Measurements from ENCODE around the gene SNTA1.
"Not testable (repeated sequence)": the region's sequence is repeated elsewhere in the genome, so short reads cannot be mapped to it uniquely, and the experiment has no call there.

Gene SNTA1

DNA sequence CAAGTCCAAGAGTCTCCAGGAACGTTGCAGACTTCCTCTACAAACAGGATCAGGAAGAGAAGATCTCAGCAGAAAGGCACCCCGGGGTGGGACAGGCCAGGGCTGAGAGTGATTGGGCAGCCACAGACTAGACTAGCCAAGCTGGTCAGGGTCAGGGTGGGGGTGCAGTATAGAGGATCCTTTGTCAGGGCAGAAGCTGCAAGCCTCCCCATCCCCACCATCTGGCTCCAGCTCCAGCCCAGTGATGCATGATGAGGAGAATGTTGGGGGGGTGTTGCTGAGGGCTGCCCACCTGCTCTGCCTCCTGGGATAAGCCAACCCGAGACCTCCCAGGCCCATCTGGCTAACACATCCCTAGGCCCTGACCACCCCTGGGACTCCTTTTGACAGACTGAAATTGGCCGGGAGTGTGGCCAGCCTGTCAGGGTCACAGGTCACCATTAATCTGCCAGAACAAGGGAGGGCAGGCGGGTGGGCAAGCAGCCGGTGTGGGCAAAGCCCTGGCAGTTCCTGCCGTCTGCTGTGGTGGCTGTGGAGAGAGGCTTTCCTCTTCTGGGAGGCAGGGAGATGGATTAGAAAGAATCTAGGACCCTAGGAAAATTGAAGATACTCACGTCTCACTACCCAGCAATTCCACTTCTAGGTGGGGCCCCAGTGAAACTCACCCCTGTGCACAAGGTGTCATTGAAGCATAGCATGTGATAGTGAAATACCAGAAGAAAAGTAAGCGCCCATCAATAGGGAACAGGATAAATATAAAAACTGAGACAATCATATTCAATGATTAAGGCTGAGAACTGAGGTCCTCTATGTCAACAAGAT is 22.1 kb upstream of the SNTA1 start:
- no peak for DNase-seq

- DNase-seq: not testable (repeated sequence)
Measured at GRCh38 chr20:33464759-33465158, 21.2 kb upstream of the SNTA1 start.

- no peak for DNase-seq
Measured at GRCh38 chr20:33463332-33464101, 20.0 kb upstream of the SNTA1 start.

GRCh38 chr20:33460711-33461110 is 17.1 kb upstream of the SNTA1 start:
- no peak for DNase-seq

GRCh38 chr20:33459599-33459998 is 16.0 kb upstream of the SNTA1 start:
- no peak for DNase-seq

- DNase-seq: peak; percentile 84
Measured at GRCh38 chr20:33456916-33457642, 13.5 kb upstream of the SNTA1 start.

DNA sequence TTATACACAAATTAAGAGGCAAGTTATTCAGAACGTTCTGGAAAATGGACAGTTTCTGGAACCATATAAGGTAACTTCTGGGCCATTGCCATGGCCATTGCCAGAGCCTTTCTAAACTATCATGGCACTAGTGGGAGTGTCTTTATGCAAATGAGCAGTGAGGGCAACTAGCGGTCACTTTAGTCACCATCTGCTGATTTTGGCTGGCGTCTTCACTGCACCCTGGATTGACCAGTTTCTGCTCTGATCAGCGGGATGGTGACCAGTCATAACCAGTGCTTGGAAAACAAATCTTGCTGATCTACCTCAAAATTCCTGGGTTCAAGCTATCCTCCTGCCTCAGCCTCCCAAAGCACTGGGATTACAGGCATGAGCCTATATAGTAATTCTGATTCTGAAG is 7.3 kb upstream of the SNTA1 start:
- DNase-seq: no peak

- DNase-seq: no peak
Measured at GRCh38 chr20:33445881-33446625, 2.5 kb upstream of the SNTA1 start.

DNA sequence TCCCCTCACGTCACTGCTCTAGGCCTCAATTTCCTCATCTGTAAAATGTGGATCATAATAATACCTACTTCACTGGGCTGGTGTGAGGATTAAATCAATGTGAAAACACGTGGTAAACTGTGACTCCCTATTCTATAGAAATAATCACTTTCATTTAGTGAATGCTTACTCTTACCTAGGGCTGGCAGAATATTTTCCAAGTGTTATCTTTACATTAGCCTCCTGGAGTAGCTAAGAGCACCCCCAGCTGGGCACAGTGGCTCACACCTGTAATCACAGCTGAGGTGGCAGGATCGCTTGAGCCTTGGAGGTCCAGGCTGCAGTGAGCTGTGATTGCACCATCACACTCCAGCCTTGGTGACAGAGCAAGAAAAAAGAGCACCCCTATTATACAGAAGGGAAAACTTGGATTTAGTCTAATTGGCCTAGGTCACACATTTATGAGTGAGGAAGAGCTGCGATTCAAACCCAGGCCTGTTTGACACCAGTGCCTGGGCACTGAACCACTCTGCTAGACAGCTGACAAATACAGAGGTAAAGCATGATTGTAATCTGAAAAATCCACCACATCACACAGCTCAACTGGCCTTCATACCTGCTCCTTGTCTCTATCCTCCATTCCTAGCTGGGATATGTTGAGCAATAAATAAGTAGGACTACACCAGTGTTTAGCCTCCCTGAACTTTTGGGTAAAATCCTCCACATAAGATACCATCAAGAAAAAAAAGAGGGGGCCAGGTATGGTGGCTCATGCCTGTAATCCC is 1.4 kb upstream of the SNTA1 start:
- peak; percentile 10 for DNase-seq

GRCh38 chr20:33443006-33443511 is 504 bp downstream of the SNTA1 start:
- peak; percentile 17 for DNase-seq

GRCh38 chr20:33442136-33443005 is 1.2 kb downstream of the SNTA1 start:
- DNase-seq: no peak

DNA sequence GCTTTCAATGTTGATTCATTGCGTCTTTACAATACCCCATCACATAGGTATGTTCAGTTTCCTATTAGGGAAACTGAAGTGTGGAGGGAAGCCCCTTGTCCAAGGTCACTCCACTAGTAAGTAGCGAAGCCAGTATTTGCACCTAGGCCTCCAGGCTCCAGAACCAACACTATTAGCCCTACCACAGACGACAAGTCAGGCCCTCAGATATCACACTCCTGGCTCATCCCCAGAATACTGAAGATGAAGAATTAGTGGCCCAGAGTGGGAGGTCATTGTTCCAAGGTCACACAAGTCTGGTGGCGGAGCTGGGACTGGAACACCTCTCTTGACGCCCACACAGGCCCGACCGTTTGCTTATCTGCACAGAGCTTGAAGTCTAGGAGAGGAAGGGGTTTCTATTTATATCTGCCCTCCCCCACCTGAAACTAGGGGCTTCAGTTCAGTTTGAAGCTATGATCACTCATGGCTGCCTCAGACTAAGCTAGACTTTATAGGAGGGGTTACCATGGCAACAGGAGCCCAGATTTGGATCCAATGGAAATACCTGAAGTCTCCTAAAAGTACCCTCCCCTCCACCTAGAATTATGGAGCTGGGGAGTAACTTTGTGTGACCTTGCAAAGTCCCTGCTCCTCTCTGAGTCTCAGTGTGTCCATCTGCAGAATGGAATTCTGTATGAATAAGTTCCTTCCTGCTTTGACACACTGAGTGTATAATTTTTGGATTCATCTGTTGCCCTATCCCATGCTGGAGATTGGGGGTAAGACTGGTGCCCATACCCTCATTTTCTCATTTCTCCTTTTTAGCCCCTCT is 2.2 kb downstream of the SNTA1 start:
- DNase-seq: no peak

DNA sequence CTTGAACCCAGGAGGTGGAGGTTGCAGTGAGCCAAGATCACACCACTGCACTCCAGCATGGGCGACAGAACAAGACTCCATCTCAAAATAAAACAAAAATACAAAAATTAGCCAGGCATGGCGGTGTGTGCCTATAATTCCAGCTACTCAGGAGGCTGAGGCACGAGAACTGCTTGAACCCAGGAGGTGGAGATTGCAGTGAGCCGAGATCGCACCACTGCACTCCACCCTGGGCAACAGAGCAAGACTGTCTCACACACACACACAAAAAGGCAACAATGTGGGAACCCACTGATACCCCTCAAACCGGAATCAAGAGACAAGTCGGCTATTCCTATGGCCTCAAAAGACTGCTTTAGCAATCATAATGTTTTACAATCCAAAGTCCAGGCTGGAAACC is 3.0 kb downstream of the SNTA1 start:
- DNase-seq: not testable (repeated sequence)

GRCh38 chr20:33438481-33438880 is 5.1 kb downstream of the SNTA1 start:
- DNase-seq: no peak

DNA sequence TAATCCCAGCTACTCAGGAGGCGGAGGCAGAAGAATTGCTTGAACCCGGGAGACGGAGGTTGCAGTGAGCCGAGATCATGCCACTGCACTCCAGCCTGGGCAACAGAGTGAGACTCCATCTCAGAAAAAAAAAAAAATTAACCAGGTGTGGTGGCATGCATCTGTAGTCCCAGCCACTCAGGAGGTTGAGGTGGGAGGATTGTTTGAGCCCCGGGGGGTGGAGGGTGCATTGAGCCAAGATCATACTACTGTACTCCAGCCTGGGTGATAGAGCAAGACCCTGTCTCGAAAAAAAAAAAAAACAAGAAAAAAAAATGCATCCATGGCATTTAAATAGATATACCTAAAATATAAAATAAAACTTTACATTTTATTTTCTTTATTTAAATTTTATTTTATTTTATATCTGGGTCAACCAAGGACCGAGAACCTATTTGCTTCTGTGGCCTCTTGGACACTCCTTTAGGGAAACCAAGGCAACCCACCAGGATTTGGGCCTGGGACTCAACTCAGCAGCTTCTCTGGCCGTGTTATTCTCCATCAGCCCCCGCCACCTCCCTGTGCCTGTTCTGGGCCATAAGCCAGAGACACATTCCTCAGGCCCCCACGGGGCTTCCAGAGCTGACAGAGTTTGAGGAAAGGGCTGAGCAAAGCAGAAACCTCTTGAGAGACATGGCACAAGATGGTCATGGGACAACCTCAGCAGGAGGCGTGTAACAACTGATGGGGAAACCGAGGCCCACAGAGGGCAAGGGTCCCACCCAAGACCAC is 6.2 kb downstream of the SNTA1 start:
- no peak for DNase-seq

DNA sequence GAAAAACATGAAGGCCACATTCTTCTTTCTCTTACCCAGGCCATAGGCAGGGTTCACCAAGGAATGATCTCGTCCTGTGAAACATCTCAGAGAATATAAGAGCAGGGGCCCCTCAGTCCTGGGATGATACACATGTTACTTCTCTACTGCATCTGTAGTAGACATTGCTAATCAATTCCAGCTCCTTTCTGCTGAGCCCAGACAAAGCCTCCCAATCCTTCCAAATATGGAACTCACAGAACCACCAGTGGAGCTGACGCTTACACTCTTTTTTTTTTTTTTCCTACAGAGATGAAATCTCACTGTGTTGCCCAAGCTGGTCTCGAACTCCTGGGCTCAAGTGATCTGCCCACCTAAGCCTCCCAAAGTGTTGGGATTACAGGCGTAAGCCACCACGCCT is 9.1 kb downstream of the SNTA1 start:
- DNase-seq: no peak

- DNase-seq: no peak
Measured at GRCh38 chr20:33433465-33434234, 9.9 kb downstream of the SNTA1 start.

DNA sequence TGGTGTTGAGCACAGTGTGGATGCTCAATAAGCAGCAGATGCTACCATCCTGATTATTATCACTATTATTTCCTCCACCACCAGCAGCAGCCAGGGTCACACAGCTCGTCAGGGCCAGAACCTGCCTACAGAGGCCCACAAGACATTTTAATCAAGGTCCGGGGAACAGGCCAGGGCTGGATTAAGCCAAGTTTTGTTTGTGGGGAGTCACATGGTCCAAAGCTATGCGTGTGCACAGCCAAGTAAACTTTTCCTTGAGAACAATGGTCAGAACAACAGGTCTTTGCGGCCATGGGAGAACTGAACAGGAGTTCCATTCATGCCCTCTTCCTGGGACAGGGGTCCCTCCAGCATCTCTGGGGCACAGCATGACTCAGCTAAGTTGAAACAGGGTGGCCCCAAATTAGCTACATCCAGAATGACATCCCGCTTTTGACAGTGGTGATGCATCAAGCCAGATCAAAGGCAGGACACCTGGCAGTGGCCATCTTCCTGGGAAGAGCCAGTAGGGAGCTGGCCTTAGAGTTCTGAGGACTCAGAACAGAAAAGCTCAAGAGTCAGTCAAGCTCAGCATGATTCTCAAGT is 11.7 kb downstream of the SNTA1 start:
- DNase-seq: no peak
